Stimulated activated naive CD8-positive, alpha-beta T cell treated with anti-CD3 and anti-CD28 coated beads, Interleukin-15, Interleukin-2, amounts not matched to agents 100 ng/mL and 50 ng/mL, for 24 hours (primary cell): ENCODE results near the gene PRKAR1B.
"Not testable (repeated sequence)": the region's sequence is repeated elsewhere in the genome, so short reads cannot be mapped to it uniquely, and the experiment has no call there.

Experiments
- H3K27ac Mint-ChIP-seq: one replicate; pipeline ENCODE4 v1.8.0; 2021; ENCODE audit warnings: mild to moderate bottlenecking, mixed read lengths
- H3K27me3 Mint-ChIP-seq: one replicate; pipeline ENCODE4 v1.8.0; 2021; ENCODE audit warnings: mixed read lengths
- H3K36me3 Mint-ChIP-seq: one replicate; pipeline ENCODE4 v1.8.0; 2021; ENCODE audit warnings: low read depth, mixed read lengths
- H3K4me1 Mint-ChIP-seq: one replicate; pipeline ENCODE4 v1.8.0; 2021; ENCODE audit warnings: low read depth, mixed read lengths
- H3K4me3 Mint-ChIP-seq: one replicate; pipeline ENCODE4 v1.8.0; 2021; ENCODE audit warnings: mild to moderate bottlenecking, mixed read lengths
- H3K9me3 Mint-ChIP-seq: one replicate; pipeline ENCODE4 v1.8.0; 2021; ENCODE audit warnings: mixed read lengths

The PRKAR1B gene

DNA sequence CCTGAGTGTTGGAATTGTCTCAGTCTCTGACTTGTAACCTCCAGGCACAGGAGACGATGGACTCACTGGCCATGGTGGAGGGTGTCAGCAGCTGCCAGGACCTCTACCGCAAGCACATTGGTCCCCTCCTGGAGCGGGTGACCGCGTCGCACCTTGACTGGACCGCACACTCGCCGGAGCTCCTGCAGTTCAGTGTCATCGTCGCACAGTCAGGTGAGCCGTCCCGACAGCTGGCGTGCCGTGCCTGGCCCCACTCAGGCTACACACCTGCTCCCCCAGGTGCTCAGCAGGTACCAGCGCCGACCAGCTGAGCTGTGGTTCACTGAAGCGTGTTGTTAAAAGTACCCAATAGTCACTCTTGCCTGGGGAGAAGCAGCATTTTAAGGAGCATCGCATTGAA, 36.7 kb upstream of the PRKAR1B start:
- Mint-ChIP-seq H3K4me3 (no peak overlapping the region), H3K27me3 (no peaks in the 10 kb centered on the region), H3K27ac (no peak overlapping the region), H3K4me1 (no peaks in the 10 kb centered on the region), H3K9me3 (no peaks in the 10 kb centered on the region), H3K36me3 (peaks cover 60% of the 10 kb centered on the region)

DNA sequence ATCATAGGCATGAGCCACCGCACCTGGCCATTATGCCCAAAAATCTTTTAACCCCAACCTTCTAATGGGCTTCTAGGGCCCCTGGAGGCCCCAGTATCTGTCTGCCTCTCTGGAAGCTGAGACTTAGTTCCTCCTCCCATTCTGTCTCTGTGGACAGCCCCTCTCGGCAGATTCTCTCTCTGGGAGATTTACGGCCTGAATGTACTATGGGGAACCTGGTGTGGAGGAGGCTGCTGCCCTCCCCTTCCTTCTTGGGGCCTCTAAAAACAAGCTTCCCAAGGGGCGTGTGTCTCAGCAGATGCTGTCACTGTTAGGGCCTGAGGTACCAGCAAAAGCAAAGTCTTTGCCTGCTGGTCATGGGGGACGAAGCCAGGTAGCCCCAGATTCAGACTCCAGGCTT, 35.8 kb upstream of the PRKAR1B start:
- Mint-ChIP-seq H3K27ac (no peak overlapping the region), H3K4me3 (no peak overlapping the region), H3K4me1 (no peaks in the 10 kb centered on the region), H3K9me3 (no peaks in the 10 kb centered on the region), H3K27me3 (no peaks in the 10 kb centered on the region), H3K36me3 (peaks cover 62% of the 10 kb centered on the region)

DNA sequence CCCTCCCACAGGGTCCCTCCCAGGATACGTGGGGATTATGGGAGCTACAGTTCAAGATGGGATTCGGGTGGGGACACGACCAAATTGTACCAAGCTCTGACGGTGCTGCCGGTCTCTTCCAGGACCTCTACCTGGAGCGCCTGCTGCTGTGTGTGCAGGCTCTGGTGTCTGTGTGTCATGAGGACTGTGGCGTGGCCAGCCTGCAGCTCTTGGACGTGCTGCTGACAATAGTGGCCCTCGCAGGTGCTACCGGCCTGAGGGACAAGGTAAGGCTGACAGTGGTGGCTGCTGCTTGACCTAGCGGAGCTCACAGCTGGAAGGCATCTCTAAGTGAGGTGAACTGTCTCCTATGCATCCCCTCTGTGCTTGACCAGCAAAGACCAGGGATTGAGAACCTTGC, 34.5 kb upstream of the PRKAR1B start:
- Mint-ChIP-seq H3K9me3 (no peaks in the 10 kb centered on the region), H3K4me3 (no peak overlapping the region), H3K36me3 (peaks cover 62% of the 10 kb centered on the region), H3K4me1 (no peaks in the 10 kb centered on the region), H3K27ac (no peak overlapping the region), H3K27me3 (no peaks in the 10 kb centered on the region)

DNA sequence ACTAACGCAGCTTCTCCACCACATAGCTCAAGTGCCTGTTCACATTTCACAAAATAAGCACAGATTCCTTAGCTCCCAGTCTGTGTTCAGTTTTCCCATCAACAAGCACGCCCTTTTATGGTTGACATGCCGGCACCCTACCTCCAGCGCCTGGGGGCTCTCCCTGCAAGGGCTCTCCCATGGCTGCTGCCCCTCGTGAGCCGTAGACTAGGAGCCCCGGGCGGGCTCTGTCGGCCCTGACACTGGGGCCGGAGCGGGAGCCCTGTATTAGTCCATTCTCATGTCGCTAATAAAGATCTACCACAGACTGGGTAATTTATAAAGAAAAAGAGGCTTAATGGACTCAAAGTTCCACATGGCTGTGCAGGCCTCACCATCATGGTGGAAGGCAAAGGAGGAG, 34.0 kb upstream of the PRKAR1B start:
- Mint-ChIP-seq H3K27me3 (no peaks in the 10 kb centered on the region), H3K9me3 (no peaks in the 10 kb centered on the region), H3K27ac (no peak overlapping the region), H3K36me3 (peaks cover 58% of the 10 kb centered on the region), H3K4me1 (no peaks in the 10 kb centered on the region), H3K4me3 (no peak overlapping the region)

DNA sequence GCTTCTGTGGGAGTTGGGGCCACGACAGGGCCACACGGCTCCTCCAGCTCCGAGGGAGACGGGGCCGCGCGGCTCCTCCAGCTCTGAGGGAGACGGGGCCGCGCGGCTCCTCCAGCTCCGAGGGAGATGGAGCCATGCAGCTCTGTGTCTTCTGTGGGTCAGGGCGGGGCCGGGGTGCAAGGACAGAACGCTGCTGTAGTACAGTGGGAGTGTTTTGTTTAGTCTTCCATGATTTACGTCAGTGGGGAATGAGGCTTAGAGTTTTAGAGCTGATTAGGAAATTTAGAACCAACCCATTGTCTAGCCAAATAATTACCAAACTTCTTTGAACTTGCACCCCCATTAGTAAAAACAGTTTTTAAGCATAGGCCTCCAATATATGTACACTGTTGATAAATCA, 32.9 kb upstream of the PRKAR1B start:
- Mint-ChIP-seq H3K4me3 (no peak overlapping the region), H3K27me3 (no peaks in the 10 kb centered on the region), H3K9me3 (no peaks in the 10 kb centered on the region), H3K4me1 (no peaks in the 10 kb centered on the region), H3K27ac (no peak overlapping the region), H3K36me3 (peaks cover 60% of the 10 kb centered on the region)

DNA sequence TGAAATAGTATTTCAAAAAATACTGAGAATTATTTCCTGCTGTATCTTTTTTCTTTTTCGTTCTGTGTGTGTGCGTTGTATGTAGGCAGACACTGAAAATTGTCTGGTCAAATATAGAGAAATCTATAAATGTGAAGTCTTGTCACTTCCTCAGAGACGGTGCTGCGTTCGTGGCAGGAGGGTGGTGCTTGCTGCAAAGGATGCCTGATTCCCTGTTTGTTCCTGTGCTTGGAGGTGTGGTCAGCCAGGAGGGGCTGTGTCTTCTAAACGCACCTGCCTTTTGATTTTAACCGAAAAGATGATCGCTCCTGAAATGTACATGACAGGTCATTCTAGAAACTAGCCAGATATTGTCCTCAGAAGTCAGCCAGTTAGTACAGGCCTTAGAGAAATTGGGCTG, 32.5 kb upstream of the PRKAR1B start:
- H3K27ac Mint-ChIP-seq = no peak overlapping the region
- H3K27me3 Mint-ChIP-seq = no peaks in the 10 kb centered on the region
- H3K4me1 Mint-ChIP-seq = no peaks in the 10 kb centered on the region
- no peaks in the 10 kb centered on the region for H3K9me3 Mint-ChIP-seq
- H3K4me3 Mint-ChIP-seq = no peak overlapping the region
- peaks cover 63% of the 10 kb centered on the region for H3K36me3 Mint-ChIP-seq

DNA sequence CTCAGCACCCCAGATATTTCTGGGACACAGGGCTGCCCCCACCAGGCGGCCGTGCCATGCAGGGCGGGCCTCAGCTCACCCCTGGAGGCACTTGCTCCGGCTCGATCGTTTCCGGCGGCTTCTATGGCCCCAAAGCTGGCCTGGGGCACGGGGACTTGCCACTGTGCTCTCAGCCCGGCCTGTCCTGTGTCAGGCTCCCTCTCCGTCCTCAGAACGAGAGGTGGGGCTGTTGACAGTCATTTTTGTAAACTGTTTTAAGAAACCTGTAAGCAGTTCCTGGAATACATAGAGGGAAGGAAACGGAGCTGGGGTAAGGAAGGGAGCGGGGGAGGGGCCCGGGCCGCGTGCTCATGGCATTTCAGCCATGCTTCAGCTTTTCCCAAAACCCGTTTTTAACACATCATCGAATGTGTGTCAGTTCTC, 30.7 kb upstream of the PRKAR1B start:
- Mint-ChIP-seq H3K36me3 (peaks cover 66% of the 10 kb centered on the region), H3K27ac (no peak overlapping the region), H3K9me3 (no peaks in the 10 kb centered on the region), H3K4me3 (no peak overlapping the region), H3K4me1 (no peaks in the 10 kb centered on the region), H3K27me3 (no peaks in the 10 kb centered on the region)

DNA sequence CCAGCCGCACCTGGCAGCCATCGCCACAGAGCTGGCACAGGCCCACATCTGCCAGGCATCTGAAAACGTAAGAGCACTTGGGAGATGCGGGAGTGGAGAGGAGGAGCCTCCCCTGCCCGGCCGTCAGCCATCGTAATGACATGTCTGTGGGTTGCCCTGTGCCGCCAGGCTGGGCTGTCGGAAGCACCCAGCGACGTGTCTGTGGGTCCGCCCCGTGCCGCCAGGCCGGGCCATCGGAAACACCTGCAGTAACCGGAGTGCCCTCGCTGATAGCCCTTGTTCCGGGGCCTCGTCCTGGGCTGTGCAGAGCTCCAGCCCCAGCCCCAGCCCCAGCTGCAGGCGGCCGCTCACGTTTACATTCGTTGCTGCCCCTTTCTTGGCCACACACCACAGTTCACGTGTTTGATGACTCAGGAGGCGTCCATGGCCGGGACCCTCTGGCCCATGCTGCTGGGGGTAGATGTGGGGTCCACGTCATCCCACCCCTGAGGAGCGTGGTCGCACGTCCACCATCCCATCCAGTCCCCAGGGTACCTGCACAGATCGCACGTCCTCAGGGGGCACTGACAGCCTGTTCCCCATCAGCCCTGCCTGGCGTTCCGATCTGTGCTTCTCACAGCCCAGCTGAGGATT, 30.0 kb upstream of the PRKAR1B start:
- H3K36me3 Mint-ChIP-seq = peaks cover 70% of the 10 kb centered on the region
- no peak overlapping the region for H3K4me3 Mint-ChIP-seq
- no peaks in the 10 kb centered on the region for H3K4me1 Mint-ChIP-seq
- H3K27me3 Mint-ChIP-seq = no peaks in the 10 kb centered on the region
- H3K9me3 Mint-ChIP-seq = no peaks in the 10 kb centered on the region
- H3K27ac Mint-ChIP-seq = no peak overlapping the region

DNA sequence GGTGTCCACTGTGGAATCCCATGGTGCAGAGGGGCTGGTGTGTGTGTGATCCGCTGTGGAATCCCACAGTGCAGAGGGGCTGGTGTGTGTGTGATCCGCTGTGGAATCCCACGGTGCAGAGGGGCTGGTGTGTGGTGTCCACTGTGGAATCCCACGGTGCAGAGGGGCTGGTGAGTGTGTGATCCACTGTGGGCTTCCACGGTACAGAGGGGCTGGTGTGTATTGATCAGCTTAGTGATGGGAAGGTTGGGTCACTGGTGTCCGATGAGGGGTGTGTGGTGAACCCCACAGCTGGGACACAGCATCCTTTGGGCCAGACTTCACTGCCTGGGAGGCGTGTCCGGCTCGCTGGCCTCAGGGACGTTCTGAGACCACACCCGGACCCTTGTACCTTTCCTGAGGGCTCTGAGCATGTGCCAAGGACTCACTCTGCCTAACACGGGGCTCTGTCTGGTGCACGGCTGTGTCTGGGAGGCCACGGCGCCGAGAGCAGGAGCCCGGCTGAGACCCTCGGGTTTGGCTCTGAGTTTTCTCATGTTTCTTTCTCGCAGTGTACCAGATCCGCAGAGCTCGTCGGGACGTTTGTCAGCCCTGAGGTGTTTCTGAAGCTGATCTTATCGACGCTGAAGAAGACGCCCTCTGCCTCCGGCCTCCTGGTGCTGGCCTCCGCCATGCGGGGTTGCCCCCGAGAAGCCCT, 29.3 kb upstream of the PRKAR1B start:
- H3K4me1 Mint-ChIP-seq = no peaks in the 10 kb centered on the region
- H3K36me3 Mint-ChIP-seq = peaks cover 69% of the 10 kb centered on the region
- no peaks in the 10 kb centered on the region for H3K27me3 Mint-ChIP-seq
- H3K4me3 Mint-ChIP-seq = no peak overlapping the region
- H3K9me3 Mint-ChIP-seq = no peaks in the 10 kb centered on the region
- H3K27ac Mint-ChIP-seq = no peak overlapping the region

DNA sequence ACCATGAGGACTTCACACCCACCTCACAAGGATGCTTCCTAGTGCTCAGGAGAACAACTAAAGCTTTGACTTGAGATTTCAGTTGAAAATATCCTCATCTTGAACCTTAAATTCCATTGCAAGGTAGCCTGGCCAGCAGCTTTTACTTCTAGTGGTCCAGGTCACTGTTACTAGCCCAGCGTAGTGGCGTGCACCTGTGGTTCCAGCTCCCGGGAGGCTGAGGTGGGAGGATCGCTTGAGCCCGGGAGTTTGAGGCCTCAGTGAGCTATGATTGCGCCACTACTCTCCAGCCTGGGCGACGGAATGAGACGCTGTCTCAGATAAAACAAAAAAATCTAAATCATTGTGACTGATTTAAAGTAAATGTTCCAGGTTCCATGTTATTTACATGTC, 28.3 kb upstream of the PRKAR1B start:
- Mint-ChIP-seq H3K27me3 (no peaks in the 10 kb centered on the region), H3K9me3 (no peaks in the 10 kb centered on the region), H3K36me3 (peaks cover 69% of the 10 kb centered on the region), H3K4me3 (no peak overlapping the region), H3K27ac (no peak overlapping the region), H3K4me1 (no peaks in the 10 kb centered on the region)

DNA sequence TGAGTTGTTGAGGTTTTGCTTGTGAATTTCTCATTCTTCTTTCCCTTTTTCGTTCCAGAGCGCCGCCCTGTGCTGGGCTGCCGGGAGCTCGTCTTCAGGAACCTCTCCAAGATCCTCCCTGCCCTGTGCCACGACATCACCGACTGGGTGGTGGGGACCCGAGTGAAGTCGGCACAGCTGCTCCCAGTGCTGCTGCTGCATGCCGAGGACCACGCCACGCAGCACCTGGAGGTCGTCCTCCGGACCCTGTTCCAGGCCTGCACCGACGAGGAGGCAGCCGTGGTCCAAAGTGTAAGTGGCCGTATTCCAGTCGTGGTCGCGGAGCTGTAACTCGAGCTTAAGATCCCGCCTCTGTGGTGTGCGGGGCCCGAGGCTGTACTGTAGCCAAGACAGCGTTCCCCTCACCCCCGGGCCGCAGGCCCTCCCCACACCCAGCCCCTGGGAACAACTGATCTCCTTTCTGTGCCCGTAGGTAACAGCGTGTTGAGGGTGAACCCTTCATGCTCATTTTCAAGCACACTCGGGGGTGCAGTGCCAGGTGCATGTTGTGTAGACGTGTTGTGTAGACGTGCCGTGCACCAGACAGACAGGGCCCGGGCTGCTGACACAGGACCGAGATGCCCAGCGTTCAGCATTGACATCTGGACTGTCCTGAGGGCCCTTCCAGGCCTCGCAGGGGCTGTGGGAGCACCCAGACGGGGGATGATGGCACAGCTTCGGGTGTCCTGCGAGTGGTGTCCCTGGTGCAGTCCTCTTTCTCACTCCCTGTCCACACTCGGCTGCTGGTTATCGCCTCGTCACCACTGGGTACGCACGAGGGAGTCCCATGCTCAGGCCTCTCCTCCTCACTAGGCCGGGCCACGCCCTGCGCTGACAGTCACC, 27.7 kb upstream of the PRKAR1B start:
- H3K4me1 Mint-ChIP-seq = no peaks in the 10 kb centered on the region
- H3K36me3 Mint-ChIP-seq = peaks cover 64% of the 10 kb centered on the region
- no peak overlapping the region for H3K4me3 Mint-ChIP-seq
- no peaks in the 10 kb centered on the region for H3K27me3 Mint-ChIP-seq
- H3K9me3 Mint-ChIP-seq = no peaks in the 10 kb centered on the region
- no peak overlapping the region for H3K27ac Mint-ChIP-seq

DNA sequence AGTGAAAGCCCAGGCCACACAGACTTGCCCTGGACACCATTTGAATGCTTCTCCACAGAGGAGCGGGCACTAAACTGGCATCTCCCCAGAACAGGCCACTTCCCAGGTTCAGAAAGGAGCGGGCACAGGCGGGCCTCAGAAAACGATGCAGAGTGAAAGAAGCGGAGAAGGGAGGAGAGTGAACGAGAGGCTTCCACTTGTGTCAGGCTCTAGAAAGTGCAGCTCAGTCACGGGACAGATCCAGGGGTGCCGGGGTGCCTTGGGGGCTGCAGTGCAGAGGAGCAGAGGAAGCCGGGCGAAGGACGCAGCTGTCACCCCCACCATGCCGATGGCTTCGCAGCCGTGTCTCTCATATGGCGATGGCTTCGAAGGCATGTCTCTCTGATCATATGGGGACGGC, 26.1 kb upstream of the PRKAR1B start:
- no peak overlapping the region for H3K4me3 Mint-ChIP-seq
- H3K36me3 Mint-ChIP-seq = peaks cover 58% of the 10 kb centered on the region
- no peaks in the 10 kb centered on the region for H3K27me3 Mint-ChIP-seq
- H3K27ac Mint-ChIP-seq = no peak overlapping the region
- no peaks in the 10 kb centered on the region for H3K9me3 Mint-ChIP-seq
- no peaks in the 10 kb centered on the region for H3K4me1 Mint-ChIP-seq

DNA sequence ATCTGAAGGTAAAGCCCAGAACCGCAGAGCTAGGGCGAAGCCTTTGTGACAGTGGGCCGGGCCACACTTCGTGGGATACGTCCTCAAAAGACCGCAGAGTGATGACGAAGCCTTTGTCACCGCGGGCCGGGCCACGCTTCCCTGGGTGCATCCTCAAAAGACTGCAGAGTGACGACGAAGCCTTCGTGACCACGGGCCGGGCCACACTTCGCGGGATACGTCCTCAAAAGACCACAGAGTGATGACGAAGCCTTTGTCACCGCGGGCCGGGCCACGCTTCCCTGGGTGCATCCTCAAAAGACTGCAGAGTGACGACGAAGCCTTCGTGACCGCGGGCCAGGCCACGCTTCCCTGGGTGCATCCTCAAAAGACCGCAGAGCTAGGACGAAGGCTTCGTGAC, 25.2 kb upstream of the PRKAR1B start:
- H3K9me3 Mint-ChIP-seq, H3K27ac Mint-ChIP-seq, H3K4me3 Mint-ChIP-seq, H3K27me3 Mint-ChIP-seq, H3K4me1 Mint-ChIP-seq: not testable (repeated sequence)
- H3K36me3 Mint-ChIP-seq = peaks cover 49% of the 10 kb centered on the region

DNA sequence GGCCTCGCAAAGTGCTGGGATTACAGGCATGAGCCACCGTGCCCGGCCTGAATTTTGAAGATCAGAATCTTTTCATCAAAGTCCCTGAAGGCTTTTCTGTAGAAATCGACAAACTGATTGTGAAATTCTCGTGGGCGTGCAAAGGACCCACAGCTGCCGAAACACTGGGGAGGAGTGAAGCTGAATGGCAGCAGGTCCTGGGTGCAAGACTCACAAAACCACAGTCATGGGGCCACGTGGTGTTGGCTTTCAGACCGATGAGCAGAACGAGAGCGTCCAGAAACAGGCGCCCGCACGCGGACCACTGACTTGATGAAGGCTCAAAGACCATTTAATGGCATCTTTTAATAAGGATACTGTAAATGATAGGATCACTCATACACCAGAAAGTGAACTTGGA, 24.7 kb upstream of the PRKAR1B start:
- H3K4me1 Mint-ChIP-seq = no peaks in the 10 kb centered on the region
- peaks cover 48% of the 10 kb centered on the region for H3K36me3 Mint-ChIP-seq
- no peak overlapping the region for H3K4me3 Mint-ChIP-seq
- no peaks in the 10 kb centered on the region for H3K27me3 Mint-ChIP-seq
- no peaks in the 10 kb centered on the region for H3K9me3 Mint-ChIP-seq
- no peak overlapping the region for H3K27ac Mint-ChIP-seq

DNA sequence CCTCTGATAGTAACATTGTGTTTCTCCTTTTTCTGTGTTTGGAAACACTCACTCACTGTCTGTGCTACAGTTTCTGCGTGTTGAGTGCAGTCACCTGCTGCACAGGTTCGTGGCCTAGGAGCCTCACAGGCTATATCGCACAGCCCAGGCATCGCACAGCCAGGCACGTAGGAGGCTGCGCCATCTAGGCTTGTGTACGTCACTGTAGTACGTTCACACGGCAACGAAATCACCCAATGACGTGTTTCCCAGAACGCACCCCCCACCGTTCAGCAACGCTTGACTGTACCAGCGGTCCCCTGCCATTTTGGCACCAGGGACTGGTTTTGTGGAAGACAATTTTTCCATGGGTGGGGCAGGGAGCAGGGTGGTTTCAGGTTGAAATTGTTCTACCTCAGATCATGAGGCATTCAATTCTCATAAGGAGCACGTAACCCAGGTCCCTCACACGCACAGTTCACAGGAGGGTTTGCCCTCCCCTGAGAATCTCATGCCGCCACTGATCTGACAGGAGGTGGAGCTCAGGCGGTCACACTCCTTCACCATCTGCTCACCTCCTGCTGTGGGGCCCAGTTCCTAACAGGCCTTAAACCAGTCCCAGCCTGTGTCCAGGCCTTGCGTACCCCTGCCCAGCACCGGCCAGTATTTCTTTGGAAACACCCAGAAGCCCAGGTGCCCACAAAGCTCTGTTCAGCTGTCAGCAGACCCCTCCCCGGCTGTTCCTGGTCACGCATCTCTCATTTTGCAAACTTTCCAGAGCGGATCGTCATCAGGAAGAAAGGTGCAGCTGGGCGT, 23.2 kb upstream of the PRKAR1B start:
- no peak overlapping the region for H3K27ac Mint-ChIP-seq
- H3K4me3 Mint-ChIP-seq = no peak overlapping the region
- no peaks in the 10 kb centered on the region for H3K9me3 Mint-ChIP-seq
- no peaks in the 10 kb centered on the region for H3K27me3 Mint-ChIP-seq
- peaks cover 48% of the 10 kb centered on the region for H3K36me3 Mint-ChIP-seq
- H3K4me1 Mint-ChIP-seq = no peaks in the 10 kb centered on the region
